Measurements from ENCODE around the gene PPFIA2.

DNA sequence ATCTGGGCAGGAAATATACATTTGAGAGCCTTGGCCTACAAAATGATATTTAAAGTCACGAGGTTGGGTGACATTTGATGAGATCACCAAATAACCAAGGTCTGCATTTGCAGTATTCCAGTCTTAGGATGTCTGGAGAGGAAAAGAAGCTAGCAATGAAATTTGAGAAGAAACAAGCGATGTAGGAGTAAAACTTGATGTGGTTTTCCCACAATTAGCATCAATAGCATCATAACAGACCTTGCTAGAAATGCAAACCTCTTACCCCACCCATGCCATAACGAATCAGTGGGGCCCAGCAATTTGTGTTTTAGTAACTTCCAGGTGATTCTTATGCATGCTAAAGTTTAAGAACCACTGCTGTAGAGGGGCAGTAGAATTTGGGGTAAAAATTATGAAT, 219.9 kb downstream of the PPFIA2 start:
- TF ChIP-seq, protein P1, sequence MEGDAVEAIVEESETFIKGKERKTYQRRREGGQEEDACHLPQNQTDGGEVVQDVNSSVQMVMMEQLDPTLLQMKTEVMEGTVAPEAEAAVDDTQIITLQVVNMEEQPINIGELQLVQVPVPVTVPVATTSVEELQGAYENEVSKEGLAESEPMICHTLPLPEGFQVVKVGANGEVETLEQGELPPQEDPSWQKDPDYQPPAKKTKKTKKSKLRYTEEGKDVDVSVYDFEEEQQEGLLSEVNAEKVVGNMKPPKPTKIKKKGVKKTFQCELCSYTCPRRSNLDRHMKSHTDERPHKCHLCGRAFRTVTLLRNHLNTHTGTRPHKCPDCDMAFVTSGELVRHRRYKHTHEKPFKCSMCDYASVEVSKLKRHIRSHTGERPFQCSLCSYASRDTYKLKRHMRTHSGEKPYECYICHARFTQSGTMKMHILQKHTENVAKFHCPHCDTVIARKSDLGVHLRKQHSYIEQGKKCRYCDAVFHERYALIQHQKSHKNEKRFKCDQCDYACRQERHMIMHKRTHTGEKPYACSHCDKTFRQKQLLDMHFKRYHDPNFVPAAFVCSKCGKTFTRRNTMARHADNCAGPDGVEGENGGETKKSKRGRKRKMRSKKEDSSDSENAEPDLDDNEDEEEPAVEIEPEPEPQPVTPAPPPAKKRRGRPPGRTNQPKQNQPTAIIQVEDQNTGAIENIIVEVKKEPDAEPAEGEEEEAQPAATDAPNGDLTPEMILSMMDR (IDR thresholded peaks at IDR 0.05) = no peak
- no peak for TF ChIP-seq POLR2A (IDR thresholded peaks at IDR 0.05)
